WTC11 (cell line): Measurements from ENCODE around the gene ENTPD6. TPM values are rescaled to one million over a fixed set of nuclear protein-coding genes. Genes with fewer than 3 reads are reported as not detected.

ENCODE experiments used
- ATAC-seq: fragments of 200-7000 bp; cut with Tn5 transposase; 2 replicates; pipeline ENCODE4 v1.10.0; 2021; ENCODE audit warnings: mild to moderate bottlenecking, moderate library complexity
- CTCF ChIA-PET: fragments of 300-600 bp; sonication (Branson Sonifier 250); formaldehyde crosslinking; loops from one replicate; lab custom pipeline; 2021; ENCODE audit warnings: antibody characterized with exemption; lab: Charles Lee
- POLR2A ChIA-PET: fragments of 350-600 bp; sonication (Branson Sonifier 250); formaldehyde crosslinking; loops from one replicate; lab custom pipeline; 2021; ENCODE audit warnings: antibody characterized with exemption; lab: Charles Lee
- DNase-seq: peaks from one replicate; pipeline ENCODE4 v3.0.0; 2021; ENCODE audit warnings: low spot score
- H3K27ac Mint-ChIP-seq: 2 replicates; pipeline ENCODE4 v1.8.0; 2021; ENCODE audit warnings: mixed read lengths
- H3K27me3 Mint-ChIP-seq: 2 replicates; pipeline ENCODE4 v1.8.0; 2021; ENCODE audit warnings: low read depth, mild to moderate bottlenecking, moderate library complexity, mixed read lengths
- H3K36me3 Mint-ChIP-seq: 2 replicates; pipeline ENCODE4 v1.8.0; 2021; ENCODE audit warnings: mixed read lengths
- H3K4me1 Mint-ChIP-seq: 2 replicates; pipeline ENCODE4 v1.8.0; 2022; ENCODE audit warnings: mixed read lengths
- H3K4me3 Mint-ChIP-seq: 2 replicates; pipeline ENCODE4 v1.8.0; 2021; ENCODE audit warnings: mild to moderate bottlenecking, moderate library complexity, mixed read lengths
- H3K9me3 Mint-ChIP-seq: 2 replicates; pipeline ENCODE4 v1.8.0; 2021; ENCODE audit warnings: mixed read lengths
- AFF4 ChIP-seq: sonication (generic); formaldehyde crosslinking; IDR thresholded peaks from 2 replicates; pipeline ENCODE4 v1.8.1; 2023; ENCODE audit warnings: mild to moderate bottlenecking, missing genetic modification reagents, borderline replicate concordance
- ATF6 ChIP-seq: sonication (generic); formaldehyde crosslinking; IDR thresholded peaks from 2 replicates; pipeline ENCODE4 v1.8.1; 2023; ENCODE audit warnings: mild to moderate bottlenecking, missing genetic modification reagents
- CREB1 ChIP-seq: sonication (generic); formaldehyde crosslinking; IDR thresholded peaks from 2 replicates; pipeline ENCODE4 v1.8.0; 2023; ENCODE audit warnings: mild to moderate bottlenecking, missing genetic modification reagents
- ELF4 ChIP-seq: sonication (generic); formaldehyde crosslinking; IDR thresholded peaks from 2 replicates; pipeline ENCODE4 v1.8.1; 2022; ENCODE audit warnings: low read depth, mild to moderate bottlenecking, moderate library complexity, missing genetic modification reagents
- FOXK1 ChIP-seq: sonication (generic); formaldehyde crosslinking; IDR thresholded peaks from 2 replicates; pipeline ENCODE4 v1.8.0; 2022; ENCODE audit warnings: mild to moderate bottlenecking, moderate library complexity, missing genetic modification reagents
- GTF2I ChIP-seq: fragments of 250-450 bp; sonication (Bioruptor Pico); conservative IDR thresholded peaks from 2 replicates; pipeline ENCODE4 v1.4.0; 2021; ENCODE audit warnings: mild to moderate bottlenecking
- HMGXB4 ChIP-seq: sonication (generic); formaldehyde crosslinking; IDR thresholded peaks from 2 replicates; pipeline ENCODE4 v1.8.1; 2023; ENCODE audit warnings: mild to moderate bottlenecking, moderate library complexity, missing genetic modification reagents
- KAT7 ChIP-seq: sonication (generic); formaldehyde crosslinking; IDR thresholded peaks from 2 replicates; pipeline ENCODE4 v1.8.1; 2023; ENCODE audit warnings: missing genetic modification reagents, mild to moderate bottlenecking, borderline replicate concordance
- MYBL2 ChIP-seq: sonication (generic); formaldehyde crosslinking; IDR thresholded peaks from 2 replicates; pipeline ENCODE4 v1.8.1; 2023; ENCODE audit warnings: mild to moderate bottlenecking, moderate library complexity, missing genetic modification reagents
- NFATC4 ChIP-seq: fragments of 250-450 bp; sonication (Bioruptor Pico); IDR thresholded peaks from 2 replicates; pipeline ENCODE4 v1.9.0; 2021; ENCODE audit warnings: mild to moderate bottlenecking
- NFE2L1 ChIP-seq: sonication (generic); formaldehyde crosslinking; IDR thresholded peaks from 2 replicates; pipeline ENCODE4 v1.8.1; 2023; ENCODE audit warnings: missing genetic modification reagents
- NR3C1 ChIP-seq: sonication (generic); formaldehyde crosslinking; conservative IDR thresholded peaks from 2 replicates; pipeline ENCODE4 v1.8.1; 2023; ENCODE audit warnings: low read depth, mild to moderate bottlenecking, missing genetic modification reagents
- RELA ChIP-seq: sonication (generic); formaldehyde crosslinking; IDR thresholded peaks from 2 replicates; pipeline ENCODE4 v1.8.1; 2022; ENCODE audit warnings: missing genetic modification reagents, mild to moderate bottlenecking, borderline replicate concordance
- SMAD3 ChIP-seq: sonication (generic); formaldehyde crosslinking; IDR thresholded peaks from 2 replicates; pipeline ENCODE4 v1.8.0; 2022; ENCODE audit warnings: missing genetic modification reagents, mild to moderate bottlenecking, borderline replicate concordance
- SMAD4 ChIP-seq: sonication (generic); formaldehyde crosslinking; IDR thresholded peaks from 2 replicates; pipeline ENCODE4 v1.8.0; 2022; ENCODE audit warnings: mild to moderate bottlenecking, missing genetic modification reagents
- SP1 ChIP-seq: sonication (generic); formaldehyde crosslinking; conservative IDR thresholded peaks from 2 replicates; pipeline ENCODE4 v1.8.1; 2022; ENCODE audit warnings: missing genetic modification reagents
- STAT6 ChIP-seq: sonication (generic); formaldehyde crosslinking; conservative IDR thresholded peaks from 2 replicates; pipeline ENCODE4 v1.8.1; 2023; ENCODE audit warnings: mild to moderate bottlenecking, low read depth, missing genetic modification reagents, moderate library complexity
- ZBTB21 ChIP-seq: sonication (generic); formaldehyde crosslinking; IDR thresholded peaks from 2 replicates; pipeline ENCODE4 v1.8.1; 2023; ENCODE audit warnings: mild to moderate bottlenecking, missing genetic modification reagents, borderline replicate concordance
- ZNF121 ChIP-seq: sonication (generic); formaldehyde crosslinking; IDR thresholded peaks from 2 replicates; pipeline ENCODE4 v1.8.0; 2023; ENCODE audit warnings: missing genetic modification reagents
- ZNF138 ChIP-seq: sonication (generic); formaldehyde crosslinking; conservative IDR thresholded peaks from 2 replicates; pipeline ENCODE4 v1.8.1; 2022; ENCODE audit warnings: mild to moderate bottlenecking, moderate library complexity, missing genetic modification reagents
- ZNF671 ChIP-seq: fragments of 250-450 bp; sonication (Bioruptor Pico); IDR thresholded peaks from 2 replicates; pipeline ENCODE4 v1.8.0; 2021; ENCODE audit warnings: mild to moderate bottlenecking
- total RNA-seq: library from RNA; stranded (reverse); gene quantifications from 3 replicates; pipeline ENCODE4 v1.2.3, GENCODE V29; 2021

The ENTPD6 gene
- total RNA-seq, 1 experiment from 2014 or later: 56.9 TPM

GRCh38 chr20:25193843-25194242 lies 1.7 kb upstream of the ENTPD6 start (continued):
- TF ChIP-seq ATF6 (CRISPR knock-in tag): no peak
- TF ChIP-seq, all 79 proteins: peak for 0

GRCh38 chr20:25194333-25194972 lies 1.1 kb upstream of the ENTPD6 start:
- ChIA-PET CTCF (interaction anchor here (1.2 to 3.6 kb wide), 2 partner anchors 53 to 143 kb away, joined by 3 to 22 read pairs; partner anchors contain the start of gene PYGB), POLR2A (no interaction called here)
- Mint-ChIP-seq H3K36me3 (no peaks in the 10 kb centered on the region), H3K9me3 (no peaks in the 10 kb centered on the region), H3K27me3 (no peaks in the 10 kb centered on the region; the same call in 1 of the 2 replicates), H3K27ac (no peak overlapping the region), H3K4me3 (peak overlapping the region; percentile 96), H3K4me1 (peaks cover 26% of the 10 kb centered on the region)
- ATAC-seq (no peak), DNase-seq (no peak)
- TF ChIP-seq NR3C1 (CRISPR knock-in tag) (no peak), NFATC4 (CRISPR knock-in tag) (no peak), STAT6 (CRISPR knock-in tag) (no peak), ZNF138 (CRISPR knock-in tag) (no peak), SP1 (CRISPR knock-in tag) (no peak), AFF4 (CRISPR knock-in tag) (no peak), CREB1 (CRISPR knock-in tag) (no peak), SMAD4 (CRISPR knock-in tag) (no peak), KAT7 (CRISPR knock-in tag) (no peak), ZNF121 (CRISPR knock-in tag) (no peak), ZNF671 (CRISPR knock-in tag) (no peak)

- CTCF ChIA-PET: interaction anchor here (1.0 to 3.6 kb wide), 5 partner anchors 28 to 118 kb away, joined by 3 to 22 read pairs (median 3); partner anchors contain the start of gene PYGB
- Mint-ChIP-seq H3K36me3 (no peaks in the 10 kb centered on the region), H3K9me3 (no peaks in the 10 kb centered on the region), H3K4me3 (peak overlapping the region; percentile 96), H3K27ac (peak overlapping the region; percentile 77; the same call in 1 of the 2 replicates), H3K4me1 (peaks cover 32% of the 10 kb centered on the region), H3K27me3 (no peaks in the 10 kb centered on the region; the same call in 1 of the 2 replicates)
- POLR2A ChIA-PET: interaction anchor here (1.9 kb wide), 1 partner anchor 50 kb away, joined by 5 read pairs; no protein-coding TSS in a partner anchor
- DNase-seq (peak; percentile 61), ATAC-seq (peak; percentile 40)
- 0 out of 2 replicates have a peak, but pooled peaks have one; percentile 7 for TF ChIP-seq SMAD3 (CRISPR knock-in tag)
- 0 out of 2 replicates have a peak, but pooled peaks have one; percentile 44 for TF ChIP-seq NFE2L1 (CRISPR knock-in tag)
- peak; percentile 74; the same call in 1 of the 2 replicates for TF ChIP-seq HMGXB4
- TF ChIP-seq ZBTB21 (CRISPR knock-in tag): no peak
- TF ChIP-seq ELF4 (CRISPR knock-in tag): no peak
- no peak for TF ChIP-seq GTF2I (CRISPR knock-in tag)
- no peak for TF ChIP-seq MYBL2 (CRISPR knock-in tag)
- TF ChIP-seq RELA: no peak; the same call in 1 of the 2 replicates
- no peak for TF ChIP-seq KAT7 (CRISPR knock-in tag)
- TF ChIP-seq FOXK1 (CRISPR knock-in tag): no peak
- no peak for TF ChIP-seq ZNF671 (CRISPR knock-in tag)
These were observed 662 bp downstream of the ENTPD6 start for GRCh38 chr20:25195962-25196785.
